Prostate gland (tissue), 2 donors: ENCODE measurements around the gene CEACAM4. TPM values are rescaled to one million over a fixed set of nuclear protein-coding genes. Genes with fewer than 3 reads are reported as not detected.
"Not testable (repeated sequence)": the region's sequence is repeated elsewhere in the genome, so short reads cannot be mapped to it uniquely, and the experiment has no call there.

Experiments used
- DNase-seq: peaks from one replicate; pipeline ENCODE4 v3.0.0-alpha.2; 2019; ENCODE audit warnings: low spot score
- H3K27ac ChIP-seq, 2 donors: fragments of 200-600 bp; sonication (generic); 2 replicates each; pipeline ENCODE4 v1.5.1; 2017 to 2019
- H3K27me3 ChIP-seq: fragments of 200-600 bp; sonication (generic); replicated peaks from 2 replicates; pipeline ENCODE4 v1.5.1; 2019; ENCODE audit not compliant: insufficient read depth
- H3K36me3 ChIP-seq, 2 donors: fragments of 200-600 bp; sonication (generic); 1 replicate in 1 of 2; 2 replicates in 1 of 2; pipeline versions ENCODE4 v1.5.1 to v1.8.1; 2017 to 2019
- H3K4me1 ChIP-seq: fragments of 200-600 bp; sonication (generic); replicated peaks from 2 replicates; pipeline ENCODE4 v1.5.1; 2019
- H3K4me3 ChIP-seq, 2 donors: fragments of 200-600 bp; sonication (generic); 2 replicates each; pipeline ENCODE4 v1.5.1; 2017 to 2019
- H3K9me3 ChIP-seq: fragments of 200-600 bp; sonication (generic); 2 replicates; pipeline ENCODE4 v1.5.1; 2017
- POLR2A ChIP-seq: fragments of 450-650 bp; IDR thresholded peaks from one replicate; pipeline ENCODE4 v1.6.1; 2016; ENCODE audit warnings: antibody characterized with exemption, mild to moderate bottlenecking
- POLR2AphosphoS5 ChIP-seq: sonication (generic); formaldehyde crosslinking; IDR thresholded peaks from one replicate; pipeline ENCODE4 v1.6.1; 2017; ENCODE audit warnings: antibody characterized with exemption
- WGBS: methylation state at CpG from one replicate; pipeline ENCODE4 v1.1.5; 2018; 5-methylcytosine and 5-hydroxymethylcytosine counted together
- intact Hi-C: fragments of 100-400 bp; cut with DNase I; formaldehyde crosslinking; loops from one replicate; pipeline ENCODE4 v1.14.2; 2022
- total RNA-seq, 2 donors: library from RNA; depleted of rRNA; stranded (reverse); fragments of >200 nt; gene quantifications; one replicate each; pipeline ENCODE4 v1.1.0, GENCODE V29; 2016
- TF ChIP-seq, protein P1 (sequence below), 4 experiments: fragments of 200-600 bp in 2 of 4; fragments of 450-650 bp in 2 of 4; sonication (generic) in 2 of 4; IDR thresholded peaks; 1 replicate in 3 of 4; 2 replicates in 1 of 4; pipeline ENCODE4 v1.5.1; 2016 to 2019; ENCODE audit warnings: antibody characterized with exemption in 4 of 4, mild to moderate bottlenecking in 2 of 4, moderate library complexity in 2 of 4

The CEACAM4 gene
- total RNA-seq, 2 donors from 2014 or later = 0.59 to 1.0 TPM

DNA sequence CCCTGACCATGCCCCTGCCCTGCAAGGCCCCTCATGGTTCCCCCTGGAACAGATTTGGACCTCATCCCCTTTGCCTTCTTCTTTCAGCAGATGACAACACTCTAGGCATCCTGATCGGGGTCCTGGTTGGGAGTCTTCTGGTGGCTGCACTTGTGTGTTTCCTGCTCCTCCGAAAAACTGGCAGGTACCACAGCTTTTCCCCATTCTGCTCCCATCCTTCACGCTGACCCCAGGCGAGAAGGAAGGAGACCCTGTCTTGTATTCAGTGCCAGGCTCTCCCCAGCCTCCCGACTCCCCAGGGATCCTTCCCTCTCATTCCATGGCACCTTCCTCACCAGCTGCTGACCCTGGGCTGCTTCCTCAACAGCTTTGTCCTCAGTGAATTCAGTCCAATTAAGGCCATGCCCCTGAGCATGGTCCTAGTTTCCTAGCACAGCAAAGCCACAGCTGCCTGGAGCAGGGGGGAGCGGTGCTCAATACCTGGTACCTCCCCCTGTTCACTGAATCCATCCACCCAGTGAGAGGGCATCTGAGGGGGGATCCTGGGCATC is 42.5 kb downstream of the CEACAM4 start:
- Histone ChIP-seq H3K9me3 (no peaks in the 10 kb centered on the region), H3K27me3 (no peaks in the 10 kb centered on the region), H3K4me1 (no peaks in the 10 kb centered on the region), H3K36me3 (no peaks in the 10 kb centered on the region), H3K27ac (no peak overlapping the region), H3K4me3 (no peak overlapping the region)
- 73% methylated on average over 6 of the region's 6 CpGs for WGBS
- no peak for DNase-seq
- TF ChIP-seq, protein P1, sequence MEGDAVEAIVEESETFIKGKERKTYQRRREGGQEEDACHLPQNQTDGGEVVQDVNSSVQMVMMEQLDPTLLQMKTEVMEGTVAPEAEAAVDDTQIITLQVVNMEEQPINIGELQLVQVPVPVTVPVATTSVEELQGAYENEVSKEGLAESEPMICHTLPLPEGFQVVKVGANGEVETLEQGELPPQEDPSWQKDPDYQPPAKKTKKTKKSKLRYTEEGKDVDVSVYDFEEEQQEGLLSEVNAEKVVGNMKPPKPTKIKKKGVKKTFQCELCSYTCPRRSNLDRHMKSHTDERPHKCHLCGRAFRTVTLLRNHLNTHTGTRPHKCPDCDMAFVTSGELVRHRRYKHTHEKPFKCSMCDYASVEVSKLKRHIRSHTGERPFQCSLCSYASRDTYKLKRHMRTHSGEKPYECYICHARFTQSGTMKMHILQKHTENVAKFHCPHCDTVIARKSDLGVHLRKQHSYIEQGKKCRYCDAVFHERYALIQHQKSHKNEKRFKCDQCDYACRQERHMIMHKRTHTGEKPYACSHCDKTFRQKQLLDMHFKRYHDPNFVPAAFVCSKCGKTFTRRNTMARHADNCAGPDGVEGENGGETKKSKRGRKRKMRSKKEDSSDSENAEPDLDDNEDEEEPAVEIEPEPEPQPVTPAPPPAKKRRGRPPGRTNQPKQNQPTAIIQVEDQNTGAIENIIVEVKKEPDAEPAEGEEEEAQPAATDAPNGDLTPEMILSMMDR (IDR thresholded peaks at IDR 0.05) = no peak
- TF ChIP-seq POLR2A = no peak
- no peak for TF ChIP-seq POLR2AphosphoS5
- intact Hi-C loops = no loop called here

DNA sequence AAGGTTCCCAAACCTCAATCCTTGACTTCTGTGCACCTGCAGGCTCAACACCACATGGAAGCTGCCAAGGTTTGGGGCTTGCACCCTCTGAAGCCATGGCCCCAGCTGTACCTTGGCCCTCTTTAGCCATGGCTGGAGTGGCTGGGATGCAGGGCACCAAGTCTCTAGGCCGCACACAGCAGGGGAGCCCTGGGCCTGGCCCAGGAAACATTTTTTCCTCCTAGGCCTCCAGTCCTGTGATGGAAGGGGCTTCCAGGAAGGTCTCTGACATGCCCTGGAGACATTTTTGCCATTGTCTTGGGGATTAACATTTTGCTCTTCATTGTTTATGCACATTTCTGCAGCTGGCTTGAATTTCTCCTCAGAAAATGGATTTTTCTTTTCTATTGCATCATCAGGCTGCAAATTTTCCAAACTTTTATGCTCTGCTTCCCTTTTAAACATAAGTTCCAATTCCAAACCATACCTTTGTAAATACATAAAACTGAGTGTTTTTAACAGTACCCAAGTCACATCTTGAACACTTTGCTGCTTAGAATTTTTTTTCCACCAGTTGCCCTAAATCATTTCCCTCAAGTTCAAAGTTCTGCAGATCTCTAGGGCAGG is 44.2 kb downstream of the CEACAM4 start:
- intact Hi-C loops, H3K27ac ChIP-seq, H3K36me3 ChIP-seq, H3K9me3 ChIP-seq, DNase-seq, H3K4me1 ChIP-seq, H3K27me3 ChIP-seq, H3K4me3 ChIP-seq: not testable (repeated sequence)
- whole genome bisulfite sequencing = 92% methylated on average over 1 of the region's 1 CpG

DNA sequence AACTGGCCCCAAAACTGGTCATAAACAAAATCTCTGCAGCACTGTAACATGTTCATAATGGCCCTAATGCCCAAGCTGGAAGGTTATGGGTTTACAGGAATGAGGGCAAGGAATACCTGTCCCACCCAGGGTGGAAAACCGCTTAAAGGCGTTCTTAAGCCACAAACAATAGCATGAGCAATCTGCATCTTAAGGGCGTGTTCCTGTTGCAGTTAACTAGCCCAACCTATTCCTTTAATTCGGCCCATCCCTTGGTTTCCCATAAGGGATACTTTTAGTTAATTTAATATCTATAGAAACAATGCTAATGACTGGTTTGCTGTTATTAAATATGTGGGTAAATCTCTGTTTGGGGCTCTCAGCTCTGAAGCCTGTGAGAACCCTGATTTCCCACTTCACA is 45.8 kb downstream of the CEACAM4 start:
- H3K4me3 ChIP-seq, DNase-seq, H3K27me3 ChIP-seq, H3K27ac ChIP-seq, intact Hi-C loops, H3K4me1 ChIP-seq, H3K9me3 ChIP-seq, H3K36me3 ChIP-seq: not testable (repeated sequence)
- 72% methylated on average over 4 of the region's 4 CpGs for WGBS

DNA sequence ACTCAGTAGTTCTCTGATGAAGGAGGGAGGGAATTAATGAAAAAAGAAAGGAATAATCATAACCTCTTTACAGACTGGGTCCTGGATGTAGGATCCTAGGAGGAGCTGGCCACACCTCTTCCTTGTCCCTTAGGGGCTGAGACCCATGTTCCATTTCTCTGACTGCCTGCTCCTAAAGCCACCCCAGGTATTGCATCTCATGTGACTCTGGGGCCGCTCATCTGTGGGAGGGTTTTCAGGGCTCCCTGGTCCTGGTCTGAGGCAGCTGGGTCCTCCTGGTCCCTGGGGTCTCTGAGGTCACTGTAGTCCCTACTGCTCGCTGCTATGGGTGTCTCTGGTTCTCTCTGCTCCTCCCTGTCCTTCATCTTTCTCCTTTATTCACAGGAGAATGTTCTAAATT is 48.0 kb downstream of the CEACAM4 start:
- TF ChIP-seq, protein P1 (IDR thresholded peaks at IDR 0.05) = no peak
- TF ChIP-seq POLR2A (no peak), POLR2AphosphoS5 (no peak)
- WGBS = 81% methylated on average over 2 of the region's 2 CpGs
- no peak for DNase-seq
- Histone ChIP-seq H3K36me3 (no peaks in the 10 kb centered on the region), H3K4me1 (no peaks in the 10 kb centered on the region), H3K4me3 (no peak overlapping the region), H3K27ac (no peak overlapping the region), H3K9me3 (no peaks in the 10 kb centered on the region), H3K27me3 (no peaks in the 10 kb centered on the region)
- intact Hi-C loops = loop anchor here (10.0 kb wide), 1 partner anchor 134 kb away; the partner anchor contains the start of gene ERICH4

DNA sequence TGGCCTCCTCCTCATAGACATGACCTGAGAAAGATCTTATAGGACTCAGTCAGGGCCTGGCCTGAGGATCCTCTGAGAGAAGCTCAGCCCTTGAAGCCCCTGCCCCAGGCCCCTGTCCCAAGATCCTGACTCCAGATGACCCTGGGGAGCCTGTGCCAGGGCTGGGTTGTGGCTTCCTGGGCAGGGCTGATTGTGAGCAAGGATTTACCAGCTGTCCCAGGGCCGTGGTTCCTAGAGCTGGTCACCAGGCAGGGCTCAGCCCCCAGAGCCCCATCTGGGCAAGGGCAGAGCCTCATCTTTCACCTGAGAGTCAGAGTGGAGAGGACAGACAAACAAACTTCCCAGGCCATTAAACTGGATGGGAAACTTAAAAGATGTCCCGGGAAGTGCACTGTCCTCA is 49.0 kb downstream of the CEACAM4 start:
- no peak for TF ChIP-seq POLR2AphosphoS5
- TF ChIP-seq, protein P1 (IDR thresholded peaks at IDR 0.05) = no peak
- Histone ChIP-seq H3K36me3 (no peaks in the 10 kb centered on the region), H3K4me3 (no peak overlapping the region), H3K4me1 (no peaks in the 10 kb centered on the region), H3K27ac (no peak overlapping the region), H3K27me3 (no peaks in the 10 kb centered on the region), H3K9me3 (no peaks in the 10 kb centered on the region)
- DNase-seq = no peak
- intact Hi-C loops = loop anchor here (10.0 kb wide), 1 partner anchor 133 kb away; the partner anchor contains the start of gene ERICH4
- 80% methylated on average over 2 of the region's 2 CpGs for WGBS
